Pulmonary artery endothelial cell (primary cell): ENCODE measurements around the gene ICE2. TPM values are rescaled to one million over a fixed set of nuclear protein-coding genes. Genes with fewer than 3 reads are reported as not detected.

Source experiments
- DNase-seq: peaks from one replicate; pipeline ENCODE4 v3.0.0-alpha.2; 2011; ENCODE audit warnings: low read depth, low spot score
- total RNA-seq: library from RNA; depleted of rRNA; stranded (reverse); fragments of >200 nt; gene quantifications from 2 replicates; pipeline ENCODE4 v1.2.3, GENCODE V29; 2014

Gene ICE2
- total RNA-seq, 1 donor from 2014 or later = 34.2 TPM

DNA sequence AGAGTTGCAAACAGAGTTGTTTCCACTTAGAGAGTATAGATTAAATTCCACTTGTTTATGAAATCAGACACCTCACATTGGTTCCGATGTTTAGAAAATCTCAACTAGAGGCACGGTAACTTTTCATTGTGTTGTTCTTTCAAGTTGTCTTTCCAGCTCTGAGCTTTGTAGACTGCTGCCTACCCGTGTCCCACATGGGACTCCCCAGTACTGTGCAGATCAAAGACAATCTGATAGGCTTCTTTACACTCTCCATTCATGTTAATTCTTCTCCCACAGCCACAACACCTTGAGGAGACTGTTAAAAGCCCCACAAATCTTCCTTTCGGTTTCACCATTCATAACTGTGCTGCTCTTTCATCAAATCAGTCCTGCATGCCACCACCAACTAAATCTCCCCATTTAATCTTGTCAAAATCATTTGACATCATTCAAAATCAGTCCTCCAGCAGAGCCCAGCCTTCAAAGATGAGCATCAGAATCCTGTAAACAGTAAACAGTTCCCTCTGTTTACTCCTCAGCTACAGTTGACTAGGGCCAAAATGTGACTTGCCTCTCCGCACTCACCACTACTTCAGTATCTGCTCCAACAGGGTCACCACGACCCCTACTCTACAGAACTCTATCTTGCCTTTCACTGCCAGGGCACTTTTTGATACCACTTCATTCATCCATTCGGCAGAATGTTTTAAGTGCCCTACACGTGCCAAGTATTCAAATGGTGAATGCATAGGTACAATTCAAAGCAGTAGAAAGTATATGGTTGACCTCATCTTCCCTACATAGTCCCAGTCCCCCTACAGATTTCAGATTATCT is 89.5 kb downstream of the ICE2 start:
- DNase-seq = no peak

DNA sequence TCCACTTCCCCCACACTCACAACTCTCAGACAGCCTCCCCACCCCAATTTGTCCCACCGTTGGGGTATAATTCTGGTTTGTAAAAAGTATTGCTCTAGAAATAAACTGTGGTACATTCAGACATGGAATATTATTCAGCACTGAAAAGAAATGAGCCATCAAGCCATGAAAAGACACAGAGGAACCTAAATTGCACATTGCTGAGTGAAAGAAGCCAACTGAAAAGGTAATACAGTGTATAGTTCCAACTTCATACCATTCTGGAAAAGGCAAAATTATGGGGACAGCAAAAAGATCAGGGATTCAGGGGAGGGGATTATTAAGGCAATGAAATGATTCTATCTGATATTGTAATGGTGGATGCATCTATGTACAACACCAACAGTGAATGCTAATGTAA is 91.6 kb downstream of the ICE2 start:
- no peak for DNase-seq

DNA sequence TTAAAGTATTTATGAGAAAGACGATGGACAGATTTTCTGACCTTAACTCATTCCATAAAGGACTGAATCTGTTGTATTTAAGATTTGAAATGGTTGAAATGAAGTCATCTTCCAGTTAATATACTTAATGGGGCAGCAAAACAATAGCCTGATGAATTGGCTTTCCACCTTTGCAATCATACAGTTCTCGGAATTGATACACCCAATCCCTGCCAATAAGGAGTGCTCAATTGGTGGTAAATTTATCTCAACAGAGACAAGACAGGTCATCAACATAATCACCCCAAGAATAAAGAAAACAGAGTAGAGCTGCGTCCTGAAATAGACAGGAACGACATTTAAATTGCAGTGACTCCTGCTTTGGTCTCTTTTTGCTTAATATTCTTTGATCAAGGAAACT is 92.3 kb downstream of the ICE2 start:
- no peak for DNase-seq

GRCh38 chr15:60385620-60386552 is 93.1 kb downstream of the ICE2 start:
- DNase-seq = no peak

DNA sequence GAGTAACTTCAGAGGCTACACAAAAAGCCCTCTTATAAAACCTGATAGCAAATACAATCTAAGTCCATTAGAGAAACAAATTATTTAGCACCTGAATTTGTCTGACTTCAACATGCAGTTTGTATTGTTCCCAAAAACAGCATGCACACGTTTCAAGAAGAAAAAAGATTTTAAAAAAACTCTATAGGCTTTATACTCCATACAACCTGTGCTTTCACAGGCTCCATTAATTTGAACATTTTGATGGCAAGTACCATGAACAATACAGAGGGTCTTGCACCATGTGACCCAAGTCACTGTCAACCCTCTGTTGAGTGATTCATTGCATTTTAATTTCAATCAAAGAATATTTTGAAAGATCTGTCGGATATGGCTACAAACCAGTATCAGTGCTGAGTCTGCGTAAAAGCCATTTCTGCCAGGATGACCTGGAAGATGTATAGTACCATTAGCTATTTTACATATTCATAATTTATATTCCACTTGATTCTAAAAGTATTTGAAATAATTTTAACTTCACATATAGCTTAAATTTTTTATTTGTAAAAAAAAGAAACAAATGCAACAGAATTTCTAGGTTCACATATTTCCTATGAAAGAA is 94.3 kb downstream of the ICE2 start:
- DNase-seq = no peak

GRCh38 chr15:60384053-60384452 is 94.9 kb downstream of the ICE2 start:
- no peak for DNase-seq

GRCh38 chr15:60382773-60383674 is 95.9 kb downstream of the ICE2 start:
- DNase-seq = no peak

DNA sequence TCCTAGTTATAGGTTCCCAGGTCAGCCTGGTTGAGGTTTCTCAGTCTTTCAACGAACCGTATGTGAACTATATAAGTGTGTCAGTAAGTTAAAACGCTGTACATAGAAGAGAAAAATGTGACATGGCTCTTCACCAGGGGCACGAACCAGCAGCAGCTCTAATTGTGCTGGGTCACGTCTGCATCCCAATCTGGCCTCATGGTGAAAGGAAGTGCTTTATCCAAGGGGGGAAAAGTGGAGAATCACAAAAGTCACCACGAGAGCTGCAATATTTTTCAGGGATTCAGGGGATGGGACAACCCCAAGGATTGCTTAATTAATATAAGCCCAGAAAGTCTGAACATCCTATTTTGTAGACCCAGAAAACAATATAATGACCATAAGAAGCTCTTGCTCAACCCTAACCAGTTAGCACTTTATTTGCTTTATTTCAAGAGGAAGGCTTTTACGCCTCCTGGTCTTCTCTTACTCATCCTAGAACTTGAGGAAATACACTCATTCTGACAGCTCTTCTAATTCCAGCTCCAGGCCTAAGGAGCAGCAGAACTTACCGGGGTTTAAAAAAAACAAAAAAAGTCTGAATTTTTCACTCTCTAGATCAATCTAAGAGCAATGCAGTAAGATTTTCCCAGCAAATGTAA is 97.7 kb downstream of the ICE2 start:
- no peak for DNase-seq

- no peak for DNase-seq
These were observed 99.2 kb downstream of the ICE2 start for GRCh38 chr15:60379525-60380274.

GRCh38 chr15:60379185-60379524 is 99.8 kb downstream of the ICE2 start:
- DNase-seq = no peak

- DNase-seq = no peak
These were observed 102.3 kb downstream of the ICE2 start for GRCh38 chr15:60376677-60377095.

GRCh38 chr15:60375306-60375705 is 103.6 kb downstream of the ICE2 start:
- DNase-seq = no peak

DNA sequence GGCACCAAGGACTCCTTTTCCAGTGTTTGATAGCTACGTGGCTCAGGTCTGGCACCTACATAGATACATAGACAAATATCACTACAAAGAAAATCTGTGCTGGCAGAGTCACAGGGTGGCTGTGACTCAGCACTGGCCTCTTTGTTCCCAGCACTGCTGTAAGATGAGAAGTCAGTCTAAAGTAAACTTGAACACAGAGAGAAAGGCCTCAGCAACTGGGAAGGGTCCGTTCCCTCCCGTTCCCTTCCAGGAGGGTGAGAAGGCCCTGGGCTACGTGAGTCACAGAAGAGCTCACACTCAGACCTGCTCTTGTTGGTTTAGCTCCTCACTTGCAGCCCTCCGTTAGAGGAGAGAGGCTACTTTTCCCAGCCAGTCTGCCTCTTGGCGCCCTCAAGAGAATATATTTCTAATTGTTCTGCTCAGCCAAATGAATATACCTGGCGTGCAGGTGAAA is 104.3 kb downstream of the ICE2 start:
- peak; percentile 89 for DNase-seq

- no peak for DNase-seq
These were observed 104.7 kb downstream of the ICE2 start for GRCh38 chr15:60374209-60374608.

DNA sequence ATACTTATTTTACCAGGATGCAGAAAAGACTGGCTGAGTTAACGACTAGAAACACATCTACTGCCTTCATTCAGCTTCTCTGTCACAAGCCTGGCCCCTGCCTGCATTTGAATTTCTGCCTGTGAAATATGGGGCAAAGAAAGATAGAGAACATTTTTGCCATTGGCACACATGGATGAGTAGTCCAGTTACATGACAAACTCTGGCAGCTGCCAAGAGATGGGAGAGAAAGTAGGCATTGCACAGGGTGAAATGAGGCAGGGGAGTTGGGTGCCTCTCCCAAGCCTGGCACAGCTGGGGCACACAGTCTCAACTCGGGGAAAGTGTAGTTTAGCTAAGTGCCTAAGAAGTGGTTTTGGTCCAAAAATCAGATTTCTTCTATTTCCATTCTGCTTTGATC is 105.2 kb downstream of the ICE2 start:
- DNase-seq = no peak

- DNase-seq = no peak
These were observed 105.6 kb downstream of the ICE2 start for GRCh38 chr15:60373327-60373726.

DNA sequence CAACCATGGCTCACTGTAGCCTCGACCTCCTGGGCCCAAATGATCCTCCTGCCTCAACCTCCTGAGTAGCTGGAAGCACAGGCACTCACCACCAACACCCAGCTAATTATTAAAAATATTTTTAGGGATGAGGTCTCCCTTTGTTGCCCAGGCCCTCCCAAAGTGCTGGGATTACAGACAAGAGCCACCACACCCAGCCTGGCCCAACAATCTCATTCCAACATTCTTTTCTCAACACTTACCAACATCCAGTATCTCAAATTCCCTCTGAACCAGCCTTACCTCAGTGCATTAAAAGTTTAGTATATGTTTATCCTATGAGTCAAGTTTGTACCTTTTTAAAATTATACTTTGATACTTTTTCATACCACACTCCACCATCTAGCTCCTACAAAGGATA is 106.2 kb downstream of the ICE2 start:
- no peak for DNase-seq

DNA sequence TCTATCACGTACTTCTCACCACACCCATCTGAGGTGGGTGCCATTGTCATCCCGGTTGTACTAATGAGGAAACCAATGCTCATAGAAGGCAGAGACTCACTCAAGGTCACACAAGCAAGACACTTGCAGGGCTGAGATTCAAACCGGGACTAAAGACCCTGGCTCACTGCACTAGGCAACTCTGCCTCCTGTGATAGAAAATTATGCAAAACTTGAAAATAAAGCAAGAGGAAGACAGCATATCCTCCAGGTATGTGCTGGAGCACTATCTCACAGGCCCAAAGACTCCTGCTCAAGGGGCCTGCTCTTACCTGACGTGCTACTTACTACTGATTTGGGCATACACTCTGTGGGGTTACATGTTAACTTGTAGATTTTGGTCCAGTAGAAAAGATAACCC is 106.7 kb downstream of the ICE2 start:
- no peak for DNase-seq

DNA sequence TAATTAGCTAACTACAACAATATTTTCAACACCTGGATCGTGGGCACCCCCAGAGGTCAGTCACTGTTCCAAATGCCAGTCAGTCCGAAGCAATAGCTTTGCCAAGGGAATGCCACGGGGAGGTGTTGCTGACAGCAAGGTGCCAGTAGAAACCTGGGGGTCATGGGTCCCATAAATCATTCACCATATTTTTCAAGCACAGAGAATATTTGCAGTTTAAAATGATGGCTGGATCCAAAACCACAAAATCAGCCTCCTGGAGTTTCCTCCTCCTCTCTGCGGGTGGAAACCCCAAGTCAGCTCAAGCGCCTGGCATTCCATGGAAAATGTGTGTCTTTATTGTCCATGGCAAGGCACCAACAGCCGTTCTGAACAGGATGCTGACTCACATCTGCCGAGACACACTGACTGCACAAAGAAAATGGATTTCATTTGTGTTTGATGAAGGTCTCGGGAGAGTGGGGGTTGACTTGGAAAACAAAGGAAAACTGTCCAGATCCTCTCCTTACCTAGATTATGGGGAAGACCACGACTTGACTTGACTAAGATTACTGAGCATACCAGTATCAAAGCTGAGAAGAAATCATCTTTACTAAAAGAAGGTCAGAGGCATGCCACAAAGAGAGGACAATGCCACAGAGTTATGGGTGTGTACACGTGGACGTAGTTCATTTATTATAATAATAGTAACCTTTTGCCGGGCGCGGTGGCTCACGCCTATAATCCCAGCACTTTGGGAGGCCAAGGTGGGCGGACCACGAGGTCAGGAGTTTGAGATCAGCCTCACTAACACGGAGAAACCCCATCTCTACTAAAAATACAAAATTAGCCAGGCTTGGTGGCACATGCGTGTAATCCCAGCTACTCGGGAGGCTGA is 107.5 kb downstream of the ICE2 start:
- DNase-seq = peak; percentile 98
